Erythroblast (primary cell): ENCODE measurements around the gene PCA3.

Experiments used
- GATA1 ChIP-seq: IDR thresholded peaks from 2 replicates; pipeline ENCODE4 v1.6.1; 2011; ENCODE audit warnings: low read depth, mild to moderate bottlenecking, control low read depth, low read length, moderate library complexity
- POLR2A ChIP-seq: IDR thresholded peaks from 2 replicates; pipeline ENCODE4 v1.6.1; 2011; ENCODE audit warnings: mild to moderate bottlenecking, low read length

GRCh38 chr9:76799473-76799872 is 35.2 kb downstream of the PCA3 start:
- no peak for TF ChIP-seq POLR2A
- TF ChIP-seq GATA1: no peak
